HepG2 (cell line): ENCODE measurements around the gene PACS2. TPM values are rescaled to one million over a fixed set of nuclear protein-coding genes. Genes with fewer than 3 reads are reported as not detected.

ENCODE experiments used
- ATAC-seq: fragments of 200-7000 bp; cut with Tn5 transposase; 3 replicates; pipeline ENCODE4 v1.9.1; 2020; ENCODE audit warnings: mild to moderate bottlenecking, moderate library complexity
- BruUV-seq: library from RNA; stranded (reverse); fragments of 400-500 nt; replicated peaks from 2 replicates; lab custom pipeline; 2021; lab: Mats Ljungman, UMichigan
- CTCF ChIA-PET: fragments of 300-600 bp; formaldehyde crosslinking; extraction: SDS; loops from one replicate; lab custom pipeline; 2021; ENCODE audit warnings: low total read pairs, inconsistent platforms, low intra/inter-chr PET ratio; lab: Yijun Ruan, JAX
- POLR2A ChIA-PET: fragments of 350-600 bp; sonication (Branson Sonifier 250); formaldehyde crosslinking; loops from one replicate; lab custom pipeline; 2020; ENCODE audit warnings: antibody characterized with exemption, inconsistent platforms; lab: Yijun Ruan, JAX
- DNase-seq: peaks from one replicate; pipeline ENCODE4 v3.0.0-alpha.2; 2015; ENCODE audit warnings: low spot score
- FAIRE-seq: peaks from 3 replicates; lab custom pipeline; 2011; peaks lifted over from hg19 to GRCh38; lab: Jason Lieb, UNC
- H2AFZ ChIP-seq: one replicate; pipeline ENCODE4 v1.6.1; 2011; ENCODE audit warnings: low read length, inconsistent platforms
- H3K27ac ChIP-seq: fragments of 300-600 bp; 3 replicates; pipeline ENCODE4 v1.8.0; 2011; ENCODE audit warnings: mixed run types, mild to moderate bottlenecking, mixed read lengths, low read length, inconsistent platforms; ENCODE audit not compliant: insufficient read depth; ENCODE audit errors: extremely low read length
- H3K27me3 ChIP-seq, 2 experiments: fragments of 200-600 bp in 1 of 2; 2 replicates in 1 of 2; 3 replicates in 1 of 2; pipeline versions ENCODE4 v1.6.0 to v1.8.0; 2011; ENCODE audit warnings: low read length in 2 of 2, mild to moderate bottlenecking in 2 of 2, moderate library complexity in 2 of 2, inconsistent platforms in 1 of 2; ENCODE audit not compliant: insufficient read depth in 2 of 2, control insufficient read depth in 1 of 2
- H3K36me3 ChIP-seq, 2 experiments: fragments of 200-600 bp in 1 of 2; replicated peaks in 1 of 2; 2 replicates in 1 of 2; 3 replicates in 1 of 2; pipeline versions ENCODE4 v1.5.1 to v1.8.0; 2011; ENCODE audit warnings: low read length in 2 of 2, inconsistent platforms in 1 of 2; ENCODE audit not compliant: insufficient read depth in 2 of 2, control insufficient read depth in 1 of 2
- H3K4me1 ChIP-seq: 2 replicates; pipeline ENCODE4 v1.5.1; 2012; ENCODE audit warnings: low read length, inconsistent platforms; ENCODE audit not compliant: insufficient read depth
- H3K4me2 ChIP-seq: 2 replicates; pipeline ENCODE4 v1.6.0; 2011; ENCODE audit warnings: low read depth, low read length, inconsistent platforms
- H3K4me3 ChIP-seq, 3 experiments: fragments of 200-600 bp in 1 of 3; sonication (generic), shearing (Covaris generic) in 1 of 3; replicated peaks in 1 of 3; 2 replicates each; pipeline ENCODE4 v1.5.1; 2011 to 2016; ENCODE audit warnings: low read length in 3 of 3, inconsistent platforms in 2 of 3, low read depth in 2 of 3, mild to moderate bottlenecking in 2 of 3, control low read depth in 1 of 3, mixed read lengths in 1 of 3; ENCODE audit not compliant: insufficient read depth in 1 of 3
- H3K79me2 ChIP-seq: one replicate; pipeline ENCODE4 v1.6.1; 2011; ENCODE audit warnings: low read length, inconsistent platforms; ENCODE audit not compliant: insufficient read depth
- H3K9ac ChIP-seq: 2 replicates; pipeline ENCODE4 v1.6.0; 2011; ENCODE audit warnings: mild to moderate bottlenecking, low read depth, low read length, inconsistent platforms; ENCODE audit not compliant: insufficient read depth
- H3K9me3 ChIP-seq: 2 replicates; pipeline ENCODE4 v1.5.1; 2012; ENCODE audit warnings: mild to moderate bottlenecking, low read length
- H4K20me1 ChIP-seq: 2 replicates; pipeline ENCODE4 v1.6.0; 2011; ENCODE audit warnings: inconsistent platforms, mild to moderate bottlenecking, low read length, moderate library complexity; ENCODE audit not compliant: insufficient read depth
- HNRNPL ChIP-seq: fragments of 200-400 bp; formaldehyde crosslinking; IDR thresholded peaks from 2 replicates; pipeline ENCODE4 v1.6.1; 2017; ENCODE audit warnings: mild to moderate bottlenecking, low read depth, low read length
- HOXA5 ChIP-seq: sonication (generic); formaldehyde crosslinking; IDR thresholded peaks from 2 replicates; pipeline ENCODE4 v1.4.0; 2020; ENCODE audit warnings: missing genetic modification reagents
- ZNF550 ChIP-seq: sonication (generic); formaldehyde crosslinking; IDR thresholded peaks from 2 replicates; pipeline ENCODE4 v1.4.0; 2020; ENCODE audit warnings: mild to moderate bottlenecking, missing genetic modification reagents, borderline replicate concordance
- WGBS: methylation state at CpG from one replicate; pipeline ENCODE4 v1.1.6; 2017; ENCODE audit warnings: low lambda C conversion rate; 5-methylcytosine and 5-hydroxymethylcytosine counted together
- in situ Hi-C: cut with HindIII; loops from 2 replicates; pipeline ENCODE4 v1.10.0; 2017; ENCODE audit warnings: low pct_unique_long_range_greater_than_20kb; ENCODE audit not compliant: extremely low pct_ligation_motif_present
- intact Hi-C: fragments of 100-400 bp; cut with micrococcal nuclease; formaldehyde crosslinking; loops from one replicate; pipeline ENCODE4 v1.10.0; 2022; ENCODE audit not compliant: unreplicated experiment
- polyA plus RNA-seq, 8 experiments: library from polyadenylated mRNA; depleted of rRNA in 3 of 8; stranded (reverse) in 7 of 8; unstranded in 1 of 8; fragments of >200 nt; fragmentation: Illumina TruSeq in 4 of 8; extraction: Trizol in 4 of 8; gene quantifications; 2 replicates each; pipeline versions ENCODE4 v1.2.1 to v1.2.3, GENCODE V29; 2011 to 2016; ENCODE audit warnings: low read depth in 4 of 8, missing spikeins in 1 of 8, mixed read lengths in 1 of 8; ENCODE audit not compliant: insufficient read depth in 1 of 8
- total RNA-seq, 5 experiments: library from RNA; depleted of rRNA; stranded (reverse); fragments of >200 nt; fragmentation: Illumina TruSeq; extraction: Trizol; gene quantifications; 2 replicates each; pipeline ENCODE4 v1.2.3, GENCODE V29; 2016; ENCODE audit warnings: low read depth in 1 of 5
- TF ChIP-seq, protein P1 (sequence below): sonication (generic); formaldehyde crosslinking; IDR thresholded peaks from 2 replicates; pipeline ENCODE4 v1.9.0; 2021; ENCODE audit warnings: missing genetic modification reagents, borderline replicate concordance

The PACS2 gene
- total and polyA plus RNA-seq, 2 of the 13 experiments (the other 11 are each of a cell fraction or from before 2014, with no cell fraction given) = 23.6 to 27.6 TPM

DNA sequence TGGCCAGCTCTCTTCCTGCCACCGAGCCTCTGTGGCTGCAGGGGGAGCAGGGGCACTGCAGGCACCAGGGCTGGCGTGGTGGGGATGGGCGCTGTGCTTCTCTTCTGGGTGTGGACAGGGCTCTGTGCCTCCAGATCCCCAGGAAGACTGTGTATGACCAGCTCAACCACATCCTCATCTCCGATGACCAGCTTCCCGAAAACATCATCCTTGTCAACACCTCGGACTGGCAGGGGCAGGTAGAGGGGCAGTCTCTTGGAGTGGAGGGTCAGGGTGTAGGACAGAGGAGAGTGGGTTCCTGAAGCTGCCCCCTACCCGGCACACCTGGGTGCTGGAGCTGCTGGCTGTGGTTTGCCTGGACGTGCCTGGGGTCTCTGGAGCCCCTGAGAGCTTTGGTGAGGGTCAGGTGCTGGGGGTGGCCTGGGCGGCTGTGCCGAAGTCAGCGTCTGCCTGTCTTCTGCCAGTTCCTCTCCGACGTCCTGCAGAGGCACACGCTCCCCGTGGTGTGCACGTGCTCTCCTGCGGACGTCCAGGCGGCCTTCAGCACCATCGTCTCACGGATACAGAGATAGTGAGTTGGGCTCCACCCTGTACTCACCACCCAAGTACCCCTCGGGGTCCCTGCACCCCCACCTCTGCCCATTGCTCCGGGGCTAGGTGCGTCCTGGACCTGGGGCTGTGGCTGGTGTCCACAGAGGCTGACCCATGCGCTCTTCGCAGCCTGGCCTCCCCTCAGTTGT is 68.0 kb downstream of the PACS2 start (continued):
- no peak for TF ChIP-seq HOXA5
- TF ChIP-seq, all 625 proteins: peak for 0

DNA sequence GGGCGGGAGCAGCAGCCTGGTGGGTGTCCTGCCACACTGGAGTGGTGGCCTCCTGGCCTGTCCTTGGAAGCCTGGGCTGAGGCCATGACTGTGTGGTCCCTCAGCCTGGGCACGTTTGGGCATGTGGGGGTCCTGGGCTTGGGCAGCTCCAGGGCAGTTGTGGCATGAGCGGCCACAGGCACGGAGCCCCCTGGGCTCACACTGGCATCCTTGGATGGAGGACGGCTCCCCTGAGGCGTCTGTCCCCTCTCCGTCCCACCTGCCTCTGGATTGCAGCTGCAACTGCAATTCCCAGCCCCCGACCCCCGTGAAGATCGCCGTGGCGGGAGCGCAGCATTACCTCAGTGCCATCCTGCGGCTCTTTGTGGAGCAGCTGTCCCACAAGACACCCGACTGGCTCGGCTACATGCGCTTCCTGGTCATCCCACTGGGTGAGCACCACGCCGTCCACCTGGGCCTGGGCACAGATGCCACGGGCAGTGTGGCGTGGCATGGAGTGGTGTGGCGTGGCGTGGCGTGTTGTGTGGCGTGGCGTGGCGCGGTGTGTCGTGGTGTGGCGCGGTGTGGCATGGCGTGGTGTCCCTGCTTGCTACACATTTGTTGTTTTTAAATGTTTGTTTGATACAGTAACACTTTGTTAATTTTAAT is 68.7 kb downstream of the PACS2 start:
- Histone ChIP-seq H3K36me3 (no peaks in the 10 kb centered on the region), H3K4me3 (no peak overlapping the region), H3K79me2 (no peaks in the 10 kb centered on the region), H4K20me1 (no peaks in the 10 kb centered on the region), H3K9ac (no peak overlapping the region), H3K27ac (no peak overlapping the region), H3K9me3 (no peaks in the 10 kb centered on the region), H3K4me1 (no peaks in the 10 kb centered on the region), H3K4me2 (no peak overlapping the region), H3K27me3 (no peaks in the 10 kb centered on the region), H2AFZ (no peak overlapping the region)
- POLR2A ChIA-PET = no interaction called here
- BruUV-seq = no TSS peak
- in situ Hi-C loops (no loop called here), intact Hi-C loops (no loop called here)
- TF ChIP-seq HNRNPL (0 out of 2 replicates have a peak, but pooled peaks have one; percentile 37), ZNF550 (no peak)
- TF ChIP-seq, protein P1, sequence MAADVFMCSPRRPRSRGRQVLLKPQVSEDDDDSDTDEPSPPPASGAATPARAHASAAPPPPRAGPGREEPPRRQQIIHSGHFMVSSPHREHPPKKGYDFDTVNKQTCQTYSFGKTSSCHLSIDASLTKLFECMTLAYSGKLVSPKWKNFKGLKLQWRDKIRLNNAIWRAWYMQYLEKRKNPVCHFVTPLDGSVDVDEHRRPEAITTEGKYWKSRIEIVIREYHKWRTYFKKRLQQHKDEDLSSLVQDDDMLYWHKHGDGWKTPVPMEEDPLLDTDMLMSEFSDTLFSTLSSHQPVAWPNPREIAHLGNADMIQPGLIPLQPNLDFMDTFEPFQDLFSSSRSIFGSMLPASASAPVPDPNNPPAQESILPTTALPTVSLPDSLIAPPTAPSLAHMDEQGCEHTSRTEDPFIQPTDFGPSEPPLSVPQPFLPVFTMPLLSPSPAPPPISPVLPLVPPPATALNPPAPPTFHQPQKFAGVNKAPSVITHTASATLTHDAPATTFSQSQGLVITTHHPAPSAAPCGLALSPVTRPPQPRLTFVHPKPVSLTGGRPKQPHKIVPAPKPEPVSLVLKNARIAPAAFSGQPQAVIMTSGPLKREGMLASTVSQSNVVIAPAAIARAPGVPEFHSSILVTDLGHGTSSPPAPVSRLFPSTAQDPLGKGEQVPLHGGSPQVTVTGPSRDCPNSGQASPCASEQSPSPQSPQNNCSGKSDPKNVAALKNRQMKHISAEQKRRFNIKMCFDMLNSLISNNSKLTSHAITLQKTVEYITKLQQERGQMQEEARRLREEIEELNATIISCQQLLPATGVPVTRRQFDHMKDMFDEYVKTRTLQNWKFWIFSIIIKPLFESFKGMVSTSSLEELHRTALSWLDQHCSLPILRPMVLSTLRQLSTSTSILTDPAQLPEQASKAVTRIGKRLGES = no peak
- FAIRE-seq (no peak), DNase-seq (no peak), ATAC-seq (no peak)
- CTCF ChIA-PET = no interaction called here
- 97% methylated on average over 17 of the region's 32 CpGs for WGBS
